NCI-H2107 treated with DMSO at 0.1 percent for 48 hours (cell line): Measurements from ENCODE around the gene MGARP.
A peak's percentile ranks its signal among the peaks of the same experiment; 100 is the strongest.
"Not testable (repeated sequence)": the region's sequence is repeated elsewhere in the genome, so short reads cannot be mapped to it uniquely, and the experiment has no call there.

Experiments used
- DNase-seq: peaks from one replicate; lab custom pipeline; 2025; ENCODE audit not compliant: unreplicated experiment; lab: John Stamatoyannopoulos, UW

The MGARP gene

DNA sequence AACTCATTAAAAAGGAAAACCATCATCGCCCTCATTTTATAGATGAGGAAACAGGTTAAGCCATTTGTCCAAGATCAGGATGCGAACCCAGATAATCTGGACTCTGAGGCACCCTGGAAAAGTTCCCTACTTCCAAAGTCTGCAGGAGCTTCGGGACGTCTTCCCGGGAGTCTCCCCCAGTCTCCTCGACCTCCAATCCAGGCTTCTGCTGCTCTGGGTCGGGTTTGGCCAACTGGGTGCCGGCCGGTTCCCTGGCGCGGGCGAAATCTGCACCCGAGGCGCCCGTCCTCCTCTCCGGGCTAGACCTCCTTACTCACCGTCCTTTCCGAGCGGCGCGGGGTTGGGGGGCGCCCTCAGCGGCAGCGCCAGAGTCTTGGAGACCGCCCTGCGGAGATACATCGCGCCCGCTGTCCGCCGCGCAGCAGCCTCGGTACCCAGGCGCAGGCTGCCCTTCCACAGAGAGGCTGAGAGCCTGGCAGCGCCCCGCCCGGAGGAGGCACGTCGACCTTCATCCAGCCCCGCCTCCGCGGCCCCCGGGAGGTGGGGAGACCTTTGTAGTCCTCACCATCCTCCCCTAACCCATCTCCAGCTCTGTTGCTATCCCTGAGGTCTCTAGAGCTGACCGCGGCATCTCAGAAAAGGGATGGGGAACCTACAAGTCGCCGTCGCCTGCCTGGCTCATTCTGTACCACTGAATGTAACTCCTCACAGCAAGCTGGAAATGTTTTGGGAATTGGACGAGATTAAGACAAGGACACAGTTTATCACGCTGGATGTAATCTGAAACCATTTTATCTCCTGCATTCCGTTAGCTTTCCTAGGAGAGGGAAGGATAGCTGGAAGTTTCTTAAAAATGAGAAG, at the start of gene MGARP:
Gene MGARP, minus strand, starts transcription at position 466 of the 861 bp plus-strand sequence. Its CDS starts 67 bp downstream, at position 399.
- no peak for DNase-seq

DNA sequence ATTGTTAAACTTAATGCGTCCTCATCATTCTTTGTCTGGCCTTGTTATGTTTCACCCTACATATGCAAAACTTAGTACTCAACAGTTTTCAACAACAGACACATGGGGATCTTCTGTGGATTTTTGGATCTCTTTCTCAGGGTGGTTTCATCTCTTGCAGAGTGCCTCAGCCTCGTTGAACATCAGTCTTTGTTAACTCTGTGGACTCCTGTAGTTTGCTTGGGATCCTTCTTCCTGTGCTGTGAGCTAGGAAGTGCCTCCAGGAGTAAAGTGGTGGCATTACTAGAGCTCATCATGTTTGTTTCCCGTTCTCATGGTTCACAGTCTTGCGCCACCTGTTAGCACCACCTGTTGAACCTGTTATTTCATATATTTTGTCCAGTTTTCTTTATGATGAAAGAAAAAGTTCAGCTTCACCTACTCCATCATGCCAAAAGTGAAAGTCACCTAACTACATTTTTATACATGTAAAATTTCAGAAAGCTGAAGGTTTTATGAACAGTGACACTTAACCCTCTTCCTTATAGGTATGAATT, 49.7 kb upstream of the MGARP start:
- DNase-seq = no peak

DNA sequence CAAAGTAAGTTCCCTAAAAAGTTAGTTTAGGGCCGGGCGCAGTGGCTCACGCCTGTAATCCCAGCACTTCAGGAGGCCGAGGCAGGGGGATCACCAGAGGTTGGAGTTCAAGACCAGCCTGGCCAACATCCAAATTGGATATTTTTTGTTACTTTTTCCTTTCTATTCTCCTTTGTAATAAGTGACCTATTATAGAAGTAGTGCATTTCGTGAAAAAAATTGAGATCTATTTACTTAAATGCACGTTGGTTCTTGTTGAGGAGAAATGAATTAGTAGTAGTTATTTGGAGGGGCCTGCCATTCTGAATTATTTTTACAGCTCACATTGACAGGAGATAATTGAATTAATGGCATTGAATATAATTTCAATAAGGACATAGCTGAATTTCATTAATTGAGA, 44.6 kb upstream of the MGARP start:
- no peak for DNase-seq

DNA sequence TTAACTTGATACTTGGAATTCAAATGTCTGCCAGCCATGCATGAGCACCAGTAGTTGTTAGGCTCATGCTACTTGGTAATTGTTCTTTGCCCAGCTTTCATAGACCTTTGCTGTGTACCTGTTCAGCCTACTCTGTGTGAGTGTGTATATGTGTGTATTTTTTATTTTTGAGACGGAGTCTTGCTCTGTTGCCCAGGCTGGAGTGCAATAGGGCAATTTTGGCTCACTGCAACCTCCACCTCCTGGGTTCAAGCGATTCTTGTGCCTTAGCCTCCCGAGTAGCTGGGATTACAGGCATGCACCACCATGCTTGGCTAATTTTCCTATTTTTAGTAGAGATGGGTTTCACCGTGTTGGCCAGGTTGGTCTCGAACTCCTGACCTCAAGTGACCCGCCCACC, 42.5 kb upstream of the MGARP start:
- not testable (repeated sequence) for DNase-seq

DNA sequence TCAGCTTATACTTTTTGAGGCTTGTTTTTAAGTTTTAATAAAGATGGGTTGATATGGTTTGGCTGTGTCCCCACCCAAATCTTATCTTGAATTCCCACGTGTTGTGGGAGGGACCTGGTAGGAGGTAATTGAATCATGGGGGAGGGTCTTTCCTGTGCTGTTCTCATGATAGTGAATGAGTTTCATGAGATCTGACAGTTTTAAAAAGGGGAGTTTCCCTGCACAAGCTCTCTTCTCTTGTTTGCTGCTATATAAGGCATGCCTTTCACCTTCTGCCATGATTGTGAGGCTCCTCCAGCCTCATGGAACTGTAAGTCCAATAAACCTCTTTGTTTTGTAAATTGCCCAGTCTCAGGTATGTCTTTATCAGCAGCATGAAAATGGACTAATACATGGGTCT, 42.0 kb upstream of the MGARP start:
- not testable (repeated sequence) for DNase-seq

DNA sequence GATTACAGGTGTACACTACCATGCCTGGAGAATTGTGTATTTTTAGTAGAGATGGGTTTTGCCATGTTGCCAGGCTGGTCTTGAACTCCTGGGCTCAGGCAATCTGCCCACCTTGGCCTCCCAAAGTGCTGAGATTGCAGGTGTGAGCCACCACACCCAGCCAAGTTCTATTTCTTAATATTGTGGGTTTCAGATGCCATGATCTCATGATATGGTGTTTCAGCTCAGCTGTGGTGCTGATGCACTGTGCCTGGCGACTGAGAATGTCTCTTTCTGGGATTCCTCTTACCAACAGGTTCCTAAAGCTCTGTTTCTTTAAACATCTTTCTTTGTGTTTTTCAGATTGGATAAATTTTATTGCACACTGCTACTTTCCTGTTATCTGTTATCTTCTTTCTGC, 39.5 kb upstream of the MGARP start:
- no peak for DNase-seq

DNA sequence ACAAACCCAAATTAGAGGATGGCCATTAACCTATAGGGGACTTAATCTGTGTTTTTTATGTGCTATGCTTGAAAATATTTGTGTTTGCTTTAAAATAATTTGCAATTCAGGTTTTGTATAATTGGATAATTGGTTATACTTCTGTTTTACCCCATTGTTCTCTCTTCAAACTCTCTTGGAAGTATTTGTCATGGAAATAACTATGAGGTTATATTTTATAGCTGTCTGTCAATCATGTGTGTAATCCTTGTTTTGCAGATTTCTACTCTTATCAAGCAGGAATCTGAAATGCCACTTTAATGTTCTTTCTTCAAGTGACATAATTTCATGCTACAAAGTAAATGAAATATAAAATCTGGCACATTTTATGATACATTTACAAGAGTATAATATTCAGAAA, 37.6 kb upstream of the MGARP start:
- no peak for DNase-seq

DNA sequence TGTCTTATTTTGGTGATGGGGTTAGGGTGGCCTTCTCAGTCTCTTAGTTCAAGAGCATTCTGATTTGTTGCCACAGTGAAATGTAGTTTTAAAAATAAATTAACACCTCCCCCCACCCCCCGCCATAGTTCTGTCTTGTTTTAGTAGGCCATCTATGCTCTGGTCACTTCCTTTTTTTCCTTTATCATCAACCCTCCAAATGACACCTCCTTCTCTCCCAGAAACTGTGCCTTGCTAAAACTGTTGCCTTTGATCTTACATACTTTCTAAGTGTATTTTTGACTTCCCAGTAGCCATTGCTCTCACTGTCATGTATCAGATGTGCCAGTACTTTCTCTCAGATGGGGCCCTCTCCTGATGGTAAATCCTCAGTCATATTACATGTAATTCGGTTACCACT, 36.7 kb upstream of the MGARP start:
- DNase-seq = no peak

DNA sequence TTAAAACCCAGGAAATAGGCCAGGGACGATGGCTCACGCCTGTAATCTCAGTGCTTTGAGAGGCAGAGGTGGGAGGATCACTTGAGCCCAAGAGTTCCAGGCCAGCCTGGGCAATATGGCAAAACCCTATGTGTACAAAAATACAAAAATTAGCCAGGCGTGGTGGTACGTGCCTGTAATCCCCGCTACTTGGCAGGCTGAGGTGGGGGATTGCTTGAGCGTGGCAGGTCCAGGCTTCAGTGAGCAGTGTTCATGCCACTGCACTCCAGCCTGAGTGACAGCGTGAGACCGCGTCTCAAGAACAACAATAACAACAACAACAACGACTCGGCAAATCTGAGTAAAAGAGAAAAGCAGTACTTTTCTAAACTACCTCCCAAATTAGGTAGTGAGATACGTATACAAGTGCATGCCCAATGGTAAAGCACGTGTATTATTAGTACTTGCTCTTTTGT, 35.2 kb upstream of the MGARP start:
- no peak for DNase-seq

DNA sequence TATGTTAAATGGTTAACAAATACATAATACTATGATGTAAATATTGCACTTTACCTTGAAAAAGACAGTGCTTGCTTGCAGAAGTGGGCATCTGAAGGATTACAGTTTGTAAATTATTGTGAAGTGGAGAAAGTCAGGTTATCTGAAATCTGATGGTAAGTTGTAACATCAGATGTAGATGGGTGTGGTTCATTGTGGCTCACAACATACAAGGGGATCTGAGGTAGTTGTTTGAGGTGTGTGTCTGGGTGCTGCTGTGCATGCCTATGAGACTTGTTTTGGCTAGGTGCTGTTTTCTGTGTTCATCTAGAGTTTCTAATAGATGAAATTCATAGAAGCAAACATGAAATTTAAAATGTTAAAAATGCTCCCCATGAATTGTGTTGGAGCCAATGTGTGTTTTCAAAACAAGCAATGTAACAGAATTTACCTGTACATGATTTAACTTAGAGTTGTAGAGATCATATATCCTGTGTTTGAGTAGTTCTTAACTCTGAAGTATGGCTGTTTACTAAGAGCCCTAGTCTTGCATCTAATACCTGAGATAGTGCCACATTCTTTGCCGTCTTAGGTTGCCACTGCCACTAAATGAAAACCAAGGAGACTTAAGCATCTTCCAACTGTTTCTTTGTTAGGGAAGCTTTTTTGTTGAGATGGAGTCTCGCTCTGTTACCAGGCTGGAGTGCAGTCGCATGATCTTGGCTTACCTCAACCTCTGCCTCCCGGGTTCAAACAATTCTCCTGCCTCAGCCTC, 34.2 kb upstream of the MGARP start:
- DNase-seq = no peak

DNA sequence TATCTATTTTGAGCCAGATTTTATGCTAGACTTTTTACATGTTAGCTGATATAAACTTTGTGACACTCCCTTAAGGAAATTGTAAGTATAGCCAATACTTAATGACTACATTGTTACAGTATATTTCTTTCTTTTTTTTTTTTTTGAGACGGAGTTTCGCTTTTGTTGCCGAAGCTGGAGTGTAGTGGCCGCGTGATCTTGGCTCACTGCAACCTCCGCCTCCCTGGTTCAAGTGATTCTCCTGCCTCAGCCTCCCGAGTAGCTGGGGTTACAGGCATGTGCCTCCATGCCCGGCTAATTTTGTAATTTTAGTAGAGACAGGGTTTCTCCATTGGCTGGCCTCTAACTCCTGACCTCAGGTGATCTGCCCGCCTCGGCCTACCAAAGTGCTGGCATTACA, 33.4 kb upstream of the MGARP start:
- DNase-seq = not testable (repeated sequence)

DNA sequence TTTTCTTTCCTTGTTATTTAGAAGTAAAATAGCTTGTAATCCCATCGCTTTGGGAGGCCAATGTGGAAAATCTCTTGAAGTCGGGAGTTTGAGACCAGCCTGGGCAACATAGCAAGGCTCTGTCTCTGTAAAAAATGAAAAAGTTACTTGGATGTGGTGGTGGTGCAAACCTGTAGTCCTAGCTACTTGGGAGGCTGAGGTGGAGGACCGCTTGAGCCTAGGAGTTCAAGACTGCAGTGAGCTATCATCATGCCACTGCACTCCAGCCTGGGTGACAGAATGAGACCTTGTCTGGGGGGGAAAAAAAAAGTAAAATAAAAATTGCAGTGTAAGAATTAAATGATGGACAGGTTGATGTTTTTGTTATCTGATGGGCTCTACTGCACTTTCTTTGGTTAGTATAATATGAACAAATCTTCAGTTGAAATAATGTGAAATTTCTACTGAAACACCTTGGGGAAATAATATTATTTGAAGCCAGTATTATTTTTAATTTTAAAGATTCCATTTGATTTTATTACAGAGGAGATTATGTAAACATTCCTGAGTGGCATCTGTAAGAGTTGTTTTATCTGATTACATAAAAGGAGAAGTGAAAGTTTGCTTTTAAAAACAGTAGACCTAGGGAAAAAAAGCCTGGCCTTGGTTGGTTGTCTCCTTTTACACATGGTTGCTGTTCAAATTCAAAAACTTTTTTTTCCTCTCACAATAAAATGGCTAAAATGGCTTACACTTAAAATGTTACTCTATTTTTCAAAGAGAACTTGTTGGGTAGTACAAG, 32.7 kb upstream of the MGARP start:
- DNase-seq = no peak

DNA sequence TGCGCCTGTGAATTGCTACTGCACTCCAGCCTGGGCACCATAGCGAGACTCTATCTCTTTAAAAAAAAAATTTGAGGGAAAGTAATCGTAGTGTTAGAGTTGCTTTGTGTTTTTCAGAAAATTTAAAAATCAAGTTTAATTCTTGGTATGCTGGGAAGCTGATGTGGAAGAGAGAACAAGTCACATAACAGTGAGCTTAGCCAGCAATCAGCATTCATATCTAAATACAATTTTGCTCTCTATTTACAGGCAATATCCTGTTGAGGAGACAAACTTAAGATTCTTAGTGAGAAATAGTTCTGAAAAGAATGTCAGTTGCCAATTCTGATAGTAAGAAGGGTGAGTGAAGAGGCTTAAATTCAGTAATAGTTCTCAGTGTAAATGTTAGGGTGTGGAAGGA, 31.9 kb upstream of the MGARP start:
- DNase-seq = no peak

DNA sequence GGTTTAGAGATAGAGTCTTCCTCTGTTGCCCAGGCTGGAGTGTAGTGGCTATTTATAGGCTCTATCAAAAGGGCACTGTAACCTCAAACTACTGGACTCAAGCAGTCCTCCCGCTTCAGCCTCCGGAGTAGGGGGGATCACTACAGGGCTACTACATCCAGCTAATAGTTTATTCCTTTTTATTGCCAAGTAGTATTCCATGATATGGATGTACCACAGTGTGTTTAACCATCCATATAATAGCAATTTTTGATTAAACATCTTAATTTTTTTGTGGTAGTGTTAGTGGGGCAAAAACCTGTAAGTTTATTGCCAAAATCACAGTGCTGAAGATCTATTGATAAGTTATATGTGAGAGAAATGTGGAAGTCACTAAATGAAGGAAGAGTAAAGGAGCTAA, 24.9 kb upstream of the MGARP start:
- no peak for DNase-seq

DNA sequence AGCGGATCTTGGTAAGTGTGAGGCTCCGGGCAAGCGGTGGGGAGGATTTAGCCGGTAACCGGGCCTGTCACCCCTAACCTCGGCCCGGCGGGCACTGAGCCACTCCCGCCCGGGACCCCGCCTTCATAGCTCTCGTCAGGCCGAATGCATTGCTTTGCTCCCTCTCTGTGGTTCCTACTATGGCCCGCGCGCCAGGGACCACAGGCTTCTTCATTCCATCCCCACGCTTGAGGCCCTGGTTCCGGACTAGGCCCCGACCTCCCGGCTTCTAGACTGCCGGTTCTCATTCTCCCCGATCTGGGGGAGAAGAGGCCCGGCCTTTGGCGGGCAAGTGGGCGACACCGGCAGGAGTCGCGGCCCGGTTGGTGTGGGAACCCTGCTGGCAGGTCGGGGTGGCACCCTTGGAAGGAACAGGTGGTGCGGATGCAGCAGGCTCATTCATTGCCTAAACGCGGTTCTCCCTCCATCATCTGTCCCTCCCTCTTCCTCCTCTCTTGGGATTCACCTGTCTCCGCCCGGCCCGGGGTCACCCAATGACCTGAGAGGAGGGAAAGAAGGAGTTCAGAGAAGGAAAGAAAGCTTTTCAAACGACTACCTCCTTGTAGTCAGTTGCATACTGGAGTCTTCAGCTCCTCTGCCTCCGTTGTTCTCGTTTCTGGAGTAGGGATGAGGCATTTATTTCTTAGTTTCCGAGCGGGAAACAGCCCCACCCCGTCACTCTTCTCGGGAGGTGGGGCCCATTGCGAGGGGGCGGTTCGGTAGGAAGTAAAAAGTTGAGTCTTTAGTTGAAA, 22.0 kb upstream of the MGARP start, which contains the start of gene NDUFC1:
Gene NDUFC1, minus strand, starts transcription at position 657 of the 791 bp plus-strand sequence. CDS start 6,679 bp downstream, outside the sequence.
- peak; percentile 52 for DNase-seq

DNA sequence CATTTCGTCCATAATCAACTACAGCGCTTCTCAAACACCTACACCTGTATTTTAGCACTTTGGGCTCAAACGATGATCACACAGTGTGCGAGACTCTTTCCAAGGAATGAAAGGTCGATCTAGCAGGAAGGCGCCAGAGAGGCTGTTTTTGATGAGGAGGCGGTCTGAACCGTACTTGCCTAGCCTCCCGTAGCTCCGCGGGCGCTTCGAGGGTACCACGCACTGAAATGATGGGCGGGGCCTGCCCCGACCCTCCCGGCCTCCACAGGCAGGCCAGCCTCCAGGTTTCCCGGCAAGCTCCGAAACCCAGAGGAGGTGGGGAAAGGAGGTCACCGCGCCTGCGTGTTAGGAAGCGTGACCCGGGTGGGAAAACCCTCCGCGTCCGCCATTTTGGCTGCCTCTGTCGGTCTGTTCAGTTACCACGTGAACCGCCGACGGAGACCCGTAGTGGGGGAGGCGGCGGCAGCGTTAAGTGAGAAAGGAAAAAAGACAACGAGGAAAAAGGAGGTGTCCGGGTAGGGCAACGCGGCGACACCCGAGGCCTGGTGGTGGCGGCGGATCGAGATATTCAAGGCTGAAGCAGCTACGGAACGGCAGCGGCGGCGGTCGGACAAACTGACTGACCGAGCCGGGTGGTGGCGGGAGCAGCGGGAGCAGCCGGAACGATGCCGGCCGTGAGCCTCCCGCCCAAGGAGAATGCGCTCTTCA, 21.2 kb upstream of the MGARP start, which contains the start of gene NAA15:
Gene NAA15, plus strand, starts transcription at position 393 of the 708 bp plus-strand sequence. Its CDS starts 273 bp downstream, at position 666.
- DNase-seq = peak; percentile 83

DNA sequence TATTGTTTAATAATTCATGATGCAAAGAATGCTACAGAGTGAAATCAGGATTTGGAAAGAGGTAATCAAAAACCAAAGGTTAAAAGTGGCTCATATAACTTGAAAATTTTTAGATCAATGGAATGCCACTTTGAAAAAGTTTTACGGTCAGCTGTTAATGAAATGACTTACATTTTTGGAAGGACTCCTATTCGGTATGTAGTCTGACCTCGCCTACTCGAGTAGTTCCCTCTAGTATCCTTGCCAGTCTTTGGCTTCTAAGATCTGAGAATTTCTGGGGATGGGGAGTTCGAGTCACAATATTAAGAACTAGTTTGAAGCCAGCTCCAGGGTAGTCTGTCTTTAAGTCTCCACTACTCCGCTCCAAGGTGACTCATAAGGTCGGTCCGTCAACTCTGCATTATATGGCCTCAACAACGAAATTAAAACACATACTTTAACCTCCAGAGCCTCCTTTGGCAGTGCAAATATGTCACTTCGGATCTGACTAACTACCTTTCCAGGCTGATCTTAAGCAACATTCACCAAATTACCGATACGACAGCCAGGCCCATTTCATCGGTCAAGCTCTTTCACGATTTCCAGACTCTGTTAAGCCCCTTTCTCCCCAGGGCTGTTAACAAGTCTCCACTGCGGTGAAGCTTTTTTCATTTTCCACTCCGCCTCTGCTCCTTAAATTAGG, 20.5 kb upstream of the MGARP start:
- DNase-seq = peak; percentile 43

DNA sequence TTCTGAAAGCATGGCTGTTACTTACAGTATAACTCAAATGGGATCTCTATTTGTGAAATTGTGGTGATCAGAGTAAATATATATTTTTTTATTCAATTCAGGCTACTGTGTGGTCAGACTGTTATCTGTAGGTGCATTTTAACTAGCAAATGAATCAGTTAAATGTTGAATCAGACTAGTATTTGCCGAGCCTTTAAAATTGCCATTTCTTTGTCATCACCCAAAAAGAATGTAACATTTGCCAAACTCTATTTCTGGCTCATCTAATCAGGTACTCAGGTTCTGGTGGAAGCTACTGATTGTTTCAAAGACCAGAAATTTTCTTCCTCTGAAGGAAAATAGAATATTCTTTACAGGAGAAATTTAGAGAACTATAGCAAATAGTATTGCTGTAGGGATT, 19.5 kb upstream of the MGARP start:
- no peak for DNase-seq

DNA sequence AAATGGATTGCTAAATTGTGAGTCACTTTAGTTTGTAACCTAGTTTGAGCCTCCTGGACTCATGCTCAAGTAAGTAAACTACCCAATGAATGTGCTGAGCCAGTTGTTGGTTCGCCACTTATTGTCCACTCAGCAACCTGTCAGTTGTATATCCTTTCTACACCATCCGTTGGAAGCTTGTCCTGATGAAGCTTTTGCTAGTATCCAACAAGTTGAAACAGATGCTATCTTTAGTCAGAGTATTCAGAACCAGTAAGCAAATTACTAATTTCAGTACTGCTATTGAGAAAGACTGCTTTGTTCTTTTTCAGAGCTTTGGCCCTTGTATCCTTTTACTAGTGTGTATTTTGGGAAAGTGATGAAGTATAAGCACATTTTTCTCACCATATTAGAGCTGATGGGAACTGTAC, 17.0 kb upstream of the MGARP start:
- DNase-seq = no peak
